Dedifferentiated amniotic fluid mesenchymal stem cell (primary cell): ENCODE measurements around the gene SEMA5A.

Source experiments
- DNase-seq: peaks from one replicate; pipeline ENCODE4 v3.0.0-alpha.2; 2016; ENCODE audit errors: extremely low spot score

The SEMA5A gene

GRCh38 chr5:9545992-9546851, at the start of gene SEMA5A:
Gene SEMA5A (minus strand): TSS chr5:9546075. CDS start chr5:9379946, 166,129 bp downstream.
- DNase-seq: peak; percentile 59

- DNase-seq: no peak
Measured at GRCh38 chr5:9594913-9595312, 49.0 kb upstream of the SEMA5A start.

GRCh38 chr5:9589049-9589835, 43.4 kb upstream of the SEMA5A start:
- no peak for DNase-seq

GRCh38 chr5:9588254-9588653, 42.4 kb upstream of the SEMA5A start:
- DNase-seq: no peak

- no peak for DNase-seq
Measured at GRCh38 chr5:9587135-9587534, 41.3 kb upstream of the SEMA5A start.

GRCh38 chr5:9582406-9582805, 36.5 kb upstream of the SEMA5A start:
- no peak for DNase-seq

- no peak for DNase-seq
Measured at GRCh38 chr5:9573796-9574195, 27.9 kb upstream of the SEMA5A start.

GRCh38 chr5:9572246-9572645, 26.4 kb upstream of the SEMA5A start:
- DNase-seq: no peak

GRCh38 chr5:9570876-9571275, 25.0 kb upstream of the SEMA5A start:
- DNase-seq: no peak

GRCh38 chr5:9567039-9567438, 21.2 kb upstream of the SEMA5A start:
- no peak for DNase-seq

GRCh38 chr5:9564752-9565151, 18.9 kb upstream of the SEMA5A start:
- DNase-seq: no peak

- DNase-seq: no peak
Measured at GRCh38 chr5:9562141-9562540, 16.3 kb upstream of the SEMA5A start.

GRCh38 chr5:9559965-9560364, 14.1 kb upstream of the SEMA5A start:
- DNase-seq: no peak

GRCh38 chr5:9558319-9558965, 12.6 kb upstream of the SEMA5A start:
- no peak for DNase-seq

GRCh38 chr5:9557696-9558095, 11.8 kb upstream of the SEMA5A start:
- DNase-seq: no peak

GRCh38 chr5:9555961-9556360, 10.1 kb upstream of the SEMA5A start:
- DNase-seq: no peak

GRCh38 chr5:9554122-9554521, 8.2 kb upstream of the SEMA5A start:
- DNase-seq: no peak

- no peak for DNase-seq
Measured at GRCh38 chr5:9553561-9553960, 7.7 kb upstream of the SEMA5A start.

GRCh38 chr5:9551567-9552537, 6.0 kb upstream of the SEMA5A start:
- no peak for DNase-seq

GRCh38 chr5:9549941-9550340, 4.1 kb upstream of the SEMA5A start:
- DNase-seq: no peak
